Measurements from ENCODE around the gene ELP1.

DNA sequence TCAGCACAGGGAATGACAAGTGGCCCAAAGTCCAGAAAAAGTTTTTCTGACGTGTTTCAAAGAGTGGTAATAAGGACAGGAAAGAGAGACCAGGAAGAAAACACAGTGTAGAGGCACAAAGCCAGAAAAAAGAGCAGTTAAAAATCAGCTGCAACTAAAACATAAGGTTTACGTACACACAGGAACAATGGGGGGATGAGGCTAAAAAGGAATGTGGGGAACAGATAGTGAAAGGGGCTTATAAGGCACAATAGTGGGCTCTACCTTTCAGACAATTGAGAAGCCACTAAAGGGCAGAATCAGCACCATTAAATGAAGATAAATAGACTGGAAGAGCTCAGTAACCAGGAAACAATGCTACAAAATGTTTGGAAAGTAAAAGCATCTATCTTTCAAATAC, 5.5 kb downstream of the ELP1 start:
- TF ChIP-seq EZH2 (IDR thresholded peaks at IDR 0.05; ENCODE audit: low read depth, unreplicated experiment) (no peak), CREB1 (CRISPR knock-in tag; IDR thresholded peaks at IDR 0.05; ENCODE audit: low read depth) (no peak), NANOG (IDR thresholded peaks at IDR 0.05; ENCODE audit: borderline replicate concordance) (no peak), POLR2AphosphoS5 (IDR thresholded peaks at IDR 0.05; ENCODE audit: low read depth) (no peak), EZH2phosphoT487 (IDR thresholded peaks at IDR 0.05; ENCODE audit: unreplicated experiment) (no peak), STAT1 (IDR thresholded peaks at IDR 0.05; ENCODE audit: unreplicated experiment) (no peak), JUNB (IDR thresholded peaks at IDR 0.05; ENCODE audit: unreplicated experiment) (no peak), ZNF331 (CRISPR knock-in tag; IDR thresholded peaks at IDR 0.05; ENCODE audit: low read depth) (no peak), ZNF114 (CRISPR knock-in tag; IDR thresholded peaks at IDR 0.05) (no peak)
- TF ChIP-seq, protein P1, sequence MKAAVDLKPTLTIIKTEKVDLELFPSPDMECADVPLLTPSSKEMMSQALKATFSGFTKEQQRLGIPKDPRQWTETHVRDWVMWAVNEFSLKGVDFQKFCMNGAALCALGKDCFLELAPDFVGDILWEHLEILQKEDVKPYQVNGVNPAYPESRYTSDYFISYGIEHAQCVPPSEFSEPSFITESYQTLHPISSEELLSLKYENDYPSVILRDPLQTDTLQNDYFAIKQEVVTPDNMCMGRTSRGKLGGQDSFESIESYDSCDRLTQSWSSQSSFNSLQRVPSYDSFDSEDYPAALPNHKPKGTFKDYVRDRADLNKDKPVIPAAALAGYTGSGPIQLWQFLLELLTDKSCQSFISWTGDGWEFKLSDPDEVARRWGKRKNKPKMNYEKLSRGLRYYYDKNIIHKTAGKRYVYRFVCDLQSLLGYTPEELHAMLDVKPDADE (IDR thresholded peaks at IDR 0.05): no peak
- TF ChIP-seq, protein P2, sequence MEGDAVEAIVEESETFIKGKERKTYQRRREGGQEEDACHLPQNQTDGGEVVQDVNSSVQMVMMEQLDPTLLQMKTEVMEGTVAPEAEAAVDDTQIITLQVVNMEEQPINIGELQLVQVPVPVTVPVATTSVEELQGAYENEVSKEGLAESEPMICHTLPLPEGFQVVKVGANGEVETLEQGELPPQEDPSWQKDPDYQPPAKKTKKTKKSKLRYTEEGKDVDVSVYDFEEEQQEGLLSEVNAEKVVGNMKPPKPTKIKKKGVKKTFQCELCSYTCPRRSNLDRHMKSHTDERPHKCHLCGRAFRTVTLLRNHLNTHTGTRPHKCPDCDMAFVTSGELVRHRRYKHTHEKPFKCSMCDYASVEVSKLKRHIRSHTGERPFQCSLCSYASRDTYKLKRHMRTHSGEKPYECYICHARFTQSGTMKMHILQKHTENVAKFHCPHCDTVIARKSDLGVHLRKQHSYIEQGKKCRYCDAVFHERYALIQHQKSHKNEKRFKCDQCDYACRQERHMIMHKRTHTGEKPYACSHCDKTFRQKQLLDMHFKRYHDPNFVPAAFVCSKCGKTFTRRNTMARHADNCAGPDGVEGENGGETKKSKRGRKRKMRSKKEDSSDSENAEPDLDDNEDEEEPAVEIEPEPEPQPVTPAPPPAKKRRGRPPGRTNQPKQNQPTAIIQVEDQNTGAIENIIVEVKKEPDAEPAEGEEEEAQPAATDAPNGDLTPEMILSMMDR (conservative IDR thresholded peaks at IDR 0.05; ENCODE audit: low read depth in 2 of 2): no peak
- TF ChIP-seq, protein P3, sequence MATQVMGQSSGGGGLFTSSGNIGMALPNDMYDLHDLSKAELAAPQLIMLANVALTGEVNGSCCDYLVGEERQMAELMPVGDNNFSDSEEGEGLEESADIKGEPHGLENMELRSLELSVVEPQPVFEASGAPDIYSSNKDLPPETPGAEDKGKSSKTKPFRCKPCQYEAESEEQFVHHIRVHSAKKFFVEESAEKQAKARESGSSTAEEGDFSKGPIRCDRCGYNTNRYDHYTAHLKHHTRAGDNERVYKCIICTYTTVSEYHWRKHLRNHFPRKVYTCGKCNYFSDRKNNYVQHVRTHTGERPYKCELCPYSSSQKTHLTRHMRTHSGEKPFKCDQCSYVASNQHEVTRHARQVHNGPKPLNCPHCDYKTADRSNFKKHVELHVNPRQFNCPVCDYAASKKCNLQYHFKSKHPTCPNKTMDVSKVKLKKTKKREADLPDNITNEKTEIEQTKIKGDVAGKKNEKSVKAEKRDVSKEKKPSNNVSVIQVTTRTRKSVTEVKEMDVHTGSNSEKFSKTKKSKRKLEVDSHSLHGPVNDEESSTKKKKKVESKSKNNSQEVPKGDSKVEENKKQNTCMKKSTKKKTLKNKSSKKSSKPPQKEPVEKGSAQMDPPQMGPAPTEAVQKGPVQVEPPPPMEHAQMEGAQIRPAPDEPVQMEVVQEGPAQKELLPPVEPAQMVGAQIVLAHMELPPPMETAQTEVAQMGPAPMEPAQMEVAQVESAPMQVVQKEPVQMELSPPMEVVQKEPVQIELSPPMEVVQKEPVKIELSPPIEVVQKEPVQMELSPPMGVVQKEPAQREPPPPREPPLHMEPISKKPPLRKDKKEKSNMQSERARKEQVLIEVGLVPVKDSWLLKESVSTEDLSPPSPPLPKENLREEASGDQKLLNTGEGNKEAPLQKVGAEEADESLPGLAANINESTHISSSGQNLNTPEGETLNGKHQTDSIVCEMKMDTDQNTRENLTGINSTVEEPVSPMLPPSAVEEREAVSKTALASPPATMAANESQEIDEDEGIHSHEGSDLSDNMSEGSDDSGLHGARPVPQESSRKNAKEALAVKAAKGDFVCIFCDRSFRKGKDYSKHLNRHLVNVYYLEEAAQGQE (IDR thresholded peaks at IDR 0.05; ENCODE audit: unreplicated experiment): no peak
- TF ChIP-seq, protein P4, sequence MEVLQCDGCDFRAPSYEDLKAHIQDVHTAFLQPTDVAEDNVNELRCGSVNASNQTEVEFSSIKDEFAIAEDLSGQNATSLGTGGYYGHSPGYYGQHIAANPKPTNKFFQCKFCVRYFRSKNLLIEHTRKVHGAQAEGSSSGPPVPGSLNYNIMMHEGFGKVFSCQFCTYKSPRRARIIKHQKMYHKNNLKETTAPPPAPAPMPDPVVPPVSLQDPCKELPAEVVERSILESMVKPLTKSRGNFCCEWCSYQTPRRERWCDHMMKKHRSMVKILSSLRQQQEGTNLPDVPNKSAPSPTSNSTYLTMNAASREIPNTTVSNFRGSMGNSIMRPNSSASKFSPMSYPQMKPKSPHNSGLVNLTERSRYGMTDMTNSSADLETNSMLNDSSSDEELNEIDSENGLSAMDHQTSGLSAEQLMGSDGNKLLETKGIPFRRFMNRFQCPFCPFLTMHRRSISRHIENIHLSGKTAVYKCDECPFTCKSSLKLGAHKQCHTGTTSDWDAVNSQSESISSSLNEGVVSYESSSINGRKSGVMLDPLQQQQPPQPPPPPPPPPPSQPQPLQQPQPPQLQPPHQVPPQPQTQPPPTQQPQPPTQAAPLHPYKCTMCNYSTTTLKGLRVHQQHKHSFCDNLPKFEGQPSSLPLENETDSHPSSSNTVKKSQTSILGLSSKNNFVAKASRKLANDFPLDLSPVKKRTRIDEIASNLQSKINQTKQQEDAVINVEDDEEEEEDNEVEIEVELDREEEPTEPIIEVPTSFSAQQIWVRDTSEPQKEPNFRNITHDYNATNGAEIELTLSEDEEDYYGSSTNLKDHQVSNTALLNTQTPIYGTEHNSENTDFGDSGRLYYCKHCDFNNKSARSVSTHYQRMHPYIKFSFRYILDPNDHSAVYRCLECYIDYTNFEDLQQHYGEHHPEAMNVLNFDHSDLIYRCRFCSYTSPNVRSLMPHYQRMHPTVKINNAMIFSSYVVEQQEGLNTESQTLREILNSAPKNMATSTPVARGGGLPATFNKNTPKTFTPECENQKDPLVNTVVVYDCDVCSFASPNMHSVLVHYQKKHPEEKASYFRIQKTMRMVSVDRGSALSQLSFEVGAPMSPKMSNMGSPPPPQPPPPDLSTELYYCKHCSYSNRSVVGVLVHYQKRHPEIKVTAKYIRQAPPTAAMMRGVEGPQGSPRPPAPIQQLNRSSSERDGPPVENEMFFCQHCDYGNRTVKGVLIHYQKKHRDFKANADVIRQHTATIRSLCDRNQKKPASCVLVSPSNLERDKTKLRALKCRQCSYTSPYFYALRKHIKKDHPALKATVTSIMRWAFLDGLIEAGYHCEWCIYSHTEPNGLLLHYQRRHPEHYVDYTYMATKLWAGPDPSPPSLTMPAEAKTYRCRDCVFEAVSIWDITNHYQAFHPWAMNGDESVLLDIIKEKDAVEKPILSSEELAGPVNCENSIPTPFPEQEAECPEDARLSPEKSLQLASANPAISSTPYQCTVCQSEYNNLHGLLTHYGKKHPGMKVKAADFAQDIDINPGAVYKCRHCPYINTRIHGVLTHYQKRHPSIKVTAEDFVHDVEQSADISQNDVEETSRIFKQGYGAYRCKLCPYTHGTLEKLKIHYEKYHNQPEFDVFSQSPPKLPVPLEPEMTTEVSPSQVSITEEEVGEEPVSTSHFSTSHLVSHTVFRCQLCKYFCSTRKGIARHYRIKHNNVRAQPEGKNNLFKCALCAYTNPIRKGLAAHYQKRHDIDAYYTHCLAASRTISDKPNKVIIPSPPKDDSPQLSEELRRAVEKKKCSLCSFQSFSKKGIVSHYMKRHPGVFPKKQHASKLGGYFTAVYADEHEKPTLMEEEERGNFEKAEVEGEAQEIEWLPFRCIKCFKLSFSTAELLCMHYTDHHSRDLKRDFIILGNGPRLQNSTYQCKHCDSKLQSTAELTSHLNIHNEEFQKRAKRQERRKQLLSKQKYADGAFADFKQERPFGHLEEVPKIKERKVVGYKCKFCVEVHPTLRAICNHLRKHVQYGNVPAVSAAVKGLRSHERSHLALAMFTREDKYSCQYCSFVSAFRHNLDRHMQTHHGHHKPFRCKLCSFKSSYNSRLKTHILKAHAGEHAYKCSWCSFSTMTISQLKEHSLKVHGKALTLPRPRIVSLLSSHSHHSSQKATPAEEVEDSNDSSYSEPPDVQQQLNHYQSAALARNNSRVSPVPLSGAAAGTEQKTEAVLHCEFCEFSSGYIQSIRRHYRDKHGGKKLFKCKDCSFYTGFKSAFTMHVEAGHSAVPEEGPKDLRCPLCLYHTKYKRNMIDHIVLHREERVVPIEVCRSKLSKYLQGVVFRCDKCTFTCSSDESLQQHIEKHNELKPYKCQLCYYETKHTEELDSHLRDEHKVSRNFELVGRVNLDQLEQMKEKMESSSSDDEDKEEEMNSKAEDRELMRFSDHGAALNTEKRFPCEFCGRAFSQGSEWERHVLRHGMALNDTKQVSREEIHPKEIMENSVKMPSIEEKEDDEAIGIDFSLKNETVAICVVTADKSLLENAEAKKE (CRISPR knock-in tag; IDR thresholded peaks at IDR 0.05): no peak

Data from GM23338 (cell line).